CD4-positive, alpha-beta T cell treated with Interleukin-4 for 1 hour (primary cell): ENCODE data around the gene RALGDS.
A peak's percentile ranks its signal among the peaks of the same experiment; 100 is the strongest.

Experiments used
- DNase-seq, 2 donors: peaks; one replicate each; pipeline ENCODE4 v3.0.0-alpha.2; 2020 to 2022

The RALGDS gene

GRCh38 chr9:133118568-133118967 is 2.5 kb downstream of the RALGDS start:
- DNase-seq = no peak

- no peak for DNase-seq
Observed at GRCh38 chr9:133118179-133118520, 2.9 kb downstream of the RALGDS start.

- no peak for DNase-seq
Observed at GRCh38 chr9:133117271-133118178, 3.5 kb downstream of the RALGDS start.

- no peak for DNase-seq
Observed at GRCh38 chr9:133116346-133117231, 4.5 kb downstream of the RALGDS start.

- DNase-seq = peak in 1 of 2 donors; percentile 51
Observed at GRCh38 chr9:133115604-133116345, 5.3 kb downstream of the RALGDS start.

GRCh38 chr9:133114886-133115603 is 6.0 kb downstream of the RALGDS start:
- DNase-seq = no peak

- no peak for DNase-seq
Observed at GRCh38 chr9:133113949-133114885, 6.8 kb downstream of the RALGDS start.

GRCh38 chr9:133113163-133113948 is 7.7 kb downstream of the RALGDS start:
- peak in 1 of 2 donors; percentile 71 for DNase-seq

GRCh38 chr9:133112663-133113026 is 8.4 kb downstream of the RALGDS start:
- DNase-seq = peak; percentile 70 to 92

GRCh38 chr9:133111808-133112662 is 9.0 kb downstream of the RALGDS start:
- no peak for DNase-seq

GRCh38 chr9:133109931-133110650 is 10.9 kb downstream of the RALGDS start:
- DNase-seq = no peak

GRCh38 chr9:133108794-133109641 is 12.0 kb downstream of the RALGDS start:
- DNase-seq = no peak

GRCh38 chr9:133107961-133108793 is 12.9 kb downstream of the RALGDS start:
- no peak for DNase-seq

- DNase-seq = no peak
Observed at GRCh38 chr9:133107245-133107722, 13.8 kb downstream of the RALGDS start.

- no peak for DNase-seq
Observed at GRCh38 chr9:133106511-133107244, 14.4 kb downstream of the RALGDS start.

GRCh38 chr9:133105461-133105770 is 15.6 kb downstream of the RALGDS start:
- DNase-seq = no peak
